Measurements from ENCODE around the gene TMEM163.

The TMEM163 gene

GRCh38 chr2:134669731-134670669, 48.8 kb downstream of the TMEM163 start:
- no peak for TF ChIP-seq CTCF (IDR thresholded peaks at IDR 0.05; ENCODE audit: low read depth, low read length)

GRCh38 chr2:134668821-134669220, 50.0 kb downstream of the TMEM163 start:
- TF ChIP-seq CTCF (IDR thresholded peaks at IDR 0.05; ENCODE audit: low read depth, low read length), result no peak
- no peak for DNase-seq (ENCODE audit: extremely low read depth, low read depth)

More at GRCh38 chr2:134669731-134670669, 48.8 kb downstream of the TMEM163 start:
- no peak for DNase-seq (ENCODE audit: extremely low read depth, low read depth)

- DNase-seq (ENCODE audit: extremely low read depth, low read depth), result no peak
- TF ChIP-seq CTCF (IDR thresholded peaks at IDR 0.05; ENCODE audit: low read depth, low read length), result no peak
These were observed 51.3 kb downstream of the TMEM163 start for GRCh38 chr2:134667541-134667940.

- TF ChIP-seq CTCF (IDR thresholded peaks at IDR 0.05; ENCODE audit: low read depth, low read length), result no peak
- no peak for DNase-seq (ENCODE audit: extremely low read depth, low read depth)
These were observed 51.7 kb downstream of the TMEM163 start for GRCh38 chr2:134667081-134667480.

- no peak for DNase-seq (ENCODE audit: extremely low read depth, low read depth)
- no peak for TF ChIP-seq CTCF (IDR thresholded peaks at IDR 0.05; ENCODE audit: low read depth, low read length)
These were observed 52.9 kb downstream of the TMEM163 start for GRCh38 chr2:134665727-134666506.

- no peak for TF ChIP-seq CTCF (IDR thresholded peaks at IDR 0.05; ENCODE audit: low read depth, low read length)
- no peak for DNase-seq (ENCODE audit: extremely low read depth, low read depth)
These were observed 55.0 kb downstream of the TMEM163 start for GRCh38 chr2:134663451-134664450.

Measured in AG09319 (cell line).